Type B pancreatic cell (in vitro differentiated cells): ENCODE data around the gene DDI2. TPM values are rescaled to one million over a fixed set of nuclear protein-coding genes. Genes with fewer than 3 reads are reported as not detected.
A peak's percentile ranks its signal among the peaks of the same experiment; 100 is the strongest.

ENCODE experiments used
- DNase-seq: peaks from one replicate; pipeline ENCODE4 v3.0.0; 2021; ENCODE audit warnings: mixed read lengths; ENCODE audit not compliant: unreplicated experiment; ENCODE audit errors: extremely low spot score
- H3K27ac Mint-ChIP-seq: 2 replicates; pipeline ENCODE4 v1.8.0; 2021; ENCODE audit warnings: mild to moderate bottlenecking, mixed read lengths
- H3K27me3 Mint-ChIP-seq: 2 replicates; pipeline ENCODE4 v1.8.0; 2021; ENCODE audit warnings: mixed read lengths
- H3K36me3 Mint-ChIP-seq: 2 replicates; pipeline ENCODE4 v1.8.0; 2021; ENCODE audit warnings: mixed read lengths
- H3K4me1 Mint-ChIP-seq: one replicate; pipeline ENCODE4 v1.8.0; 2021; ENCODE audit warnings: mixed read lengths; ENCODE audit not compliant: unreplicated experiment
- H3K4me3 Mint-ChIP-seq: 2 replicates; pipeline ENCODE4 v1.8.0; 2021; ENCODE audit warnings: mild to moderate bottlenecking, mixed read lengths
- H3K9me3 Mint-ChIP-seq: 2 replicates; pipeline ENCODE4 v1.8.0; 2021; ENCODE audit warnings: mixed read lengths
- CTCF ChIP-seq: fragments of 200-600 bp; sonication (generic); conservative IDR thresholded peaks from 2 replicates; pipeline ENCODE4 v1.5.0; 2021; ENCODE audit warnings: antibody characterized with exemption, mild to moderate bottlenecking
- total RNA-seq: library from RNA; stranded (reverse); gene quantifications from 2 replicates; pipeline ENCODE4 v1.2.1, GENCODE V29; 2021; ENCODE audit warnings: low replicate concordance

Gene DDI2
- total RNA-seq, 1 donor from 2014 or later: 38.7 TPM

- H3K4me3 Mint-ChIP-seq: peak overlapping the region; percentile 48
- peak overlapping the region; percentile 82 for H3K27ac Mint-ChIP-seq
- TF ChIP-seq CTCF: no peak
- peaks cover 13% of the 10 kb centered on the region for H3K4me1 Mint-ChIP-seq
- DNase-seq: no peak
- peaks cover 2% of the 10 kb centered on the region for H3K36me3 Mint-ChIP-seq
- H3K9me3 Mint-ChIP-seq: no peaks in the 10 kb centered on the region
- no peaks in the 10 kb centered on the region for H3K27me3 Mint-ChIP-seq
Measured at GRCh38 chr1:15680561-15681348, 63.5 kb downstream of the DDI2 start.

GRCh38 chr1:15681349-15682292, 64.4 kb downstream of the DDI2 start:
- Mint-ChIP-seq H3K27ac (peak overlapping the region; percentile 82), H3K36me3 (peaks cover 5% of the 10 kb centered on the region), H3K9me3 (no peaks in the 10 kb centered on the region), H3K27me3 (no peaks in the 10 kb centered on the region), H3K4me1 (peaks cover 18% of the 10 kb centered on the region), H3K4me3 (peak overlapping the region; percentile 48)
- no peak for DNase-seq
- no peak for TF ChIP-seq CTCF

GRCh38 chr1:15682936-15683341, 65.7 kb downstream of the DDI2 start:
- TF ChIP-seq CTCF: no peak
- Mint-ChIP-seq H3K27me3 (no peaks in the 10 kb centered on the region), H3K4me3 (peak overlapping the region; percentile 86), H3K27ac (peak overlapping the region; percentile 92), H3K9me3 (no peaks in the 10 kb centered on the region), H3K4me1 (peaks cover 24% of the 10 kb centered on the region), H3K36me3 (peaks cover 8% of the 10 kb centered on the region)
- DNase-seq: no peak

GRCh38 chr1:15683345-15684039, 66.2 kb downstream of the DDI2 start:
- H3K4me1 Mint-ChIP-seq: peaks cover 26% of the 10 kb centered on the region

More at GRCh38 chr1:15683345-15684039, 66.2 kb downstream of the DDI2 start:
- Mint-ChIP-seq H3K9me3 (no peaks in the 10 kb centered on the region), H3K27me3 (no peaks in the 10 kb centered on the region), H3K4me3 (peak overlapping the region; percentile 86), H3K27ac (peak overlapping the region; percentile 92), H3K36me3 (peaks cover 11% of the 10 kb centered on the region)
- DNase-seq: no peak
- no peak for TF ChIP-seq CTCF
